GM12872 (cell line): Measurements from ENCODE around the gene PABPC1L.

Experiments
- TF ChIP-seq, protein P1 (sequence below): IDR thresholded peaks from 3 replicates; pipeline ENCODE4 v1.5.1; 2011; ENCODE audit warnings: low read depth, mild to moderate bottlenecking, low read length, moderate library complexity; ENCODE audit not compliant: insufficient read depth

The PABPC1L gene

DNA sequence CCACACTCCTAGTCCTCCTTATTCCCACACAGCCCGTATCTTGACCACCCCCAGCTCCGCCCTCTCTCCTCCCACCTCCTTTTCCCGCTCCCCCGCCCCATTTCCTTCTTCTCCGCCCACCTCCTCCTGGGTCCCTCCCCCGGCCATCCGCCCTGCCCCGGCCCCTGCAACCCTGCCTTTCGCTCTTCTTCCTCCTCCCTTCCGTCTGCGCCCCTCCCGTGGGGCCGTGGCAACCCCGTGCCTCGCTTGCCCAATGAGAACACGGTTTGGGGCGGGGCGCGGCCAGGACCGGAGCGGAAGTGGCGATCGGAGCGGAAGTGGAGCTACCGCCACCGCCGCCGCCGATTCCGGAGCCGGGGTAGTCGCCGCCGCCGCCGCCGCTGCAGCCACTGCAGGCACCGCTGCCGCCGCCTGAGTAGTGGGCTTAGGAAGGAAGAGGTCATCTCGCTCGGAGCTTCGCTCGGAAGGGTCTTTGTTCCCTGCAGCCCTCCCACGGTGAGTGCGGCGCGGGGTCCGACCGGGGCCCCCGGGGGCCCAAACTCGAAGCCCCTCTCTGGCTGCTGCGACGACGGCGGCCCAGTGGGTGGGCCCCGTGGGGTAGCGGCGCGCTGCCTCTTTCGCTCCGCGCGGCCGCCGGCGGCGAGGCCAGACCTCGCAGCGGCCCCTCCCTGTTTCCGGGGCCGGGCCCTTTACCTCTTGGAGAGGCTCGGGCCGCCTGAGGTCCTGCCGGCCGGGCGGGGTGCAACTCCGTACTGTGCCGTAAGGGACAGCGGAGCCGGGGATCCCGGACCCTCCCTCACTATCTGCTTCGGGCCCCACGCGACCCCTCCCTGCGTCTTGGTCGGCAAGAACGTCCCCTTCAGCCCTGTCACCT lies 24.2 kb upstream of the PABPC1L start, which contains the start of gene YWHAB:
YWHAB (plus strand) TSS at position 314 of the 874 bp plus-strand sequence. CDS start 15,829 bp downstream, outside the sequence.
- TF ChIP-seq, protein P1, sequence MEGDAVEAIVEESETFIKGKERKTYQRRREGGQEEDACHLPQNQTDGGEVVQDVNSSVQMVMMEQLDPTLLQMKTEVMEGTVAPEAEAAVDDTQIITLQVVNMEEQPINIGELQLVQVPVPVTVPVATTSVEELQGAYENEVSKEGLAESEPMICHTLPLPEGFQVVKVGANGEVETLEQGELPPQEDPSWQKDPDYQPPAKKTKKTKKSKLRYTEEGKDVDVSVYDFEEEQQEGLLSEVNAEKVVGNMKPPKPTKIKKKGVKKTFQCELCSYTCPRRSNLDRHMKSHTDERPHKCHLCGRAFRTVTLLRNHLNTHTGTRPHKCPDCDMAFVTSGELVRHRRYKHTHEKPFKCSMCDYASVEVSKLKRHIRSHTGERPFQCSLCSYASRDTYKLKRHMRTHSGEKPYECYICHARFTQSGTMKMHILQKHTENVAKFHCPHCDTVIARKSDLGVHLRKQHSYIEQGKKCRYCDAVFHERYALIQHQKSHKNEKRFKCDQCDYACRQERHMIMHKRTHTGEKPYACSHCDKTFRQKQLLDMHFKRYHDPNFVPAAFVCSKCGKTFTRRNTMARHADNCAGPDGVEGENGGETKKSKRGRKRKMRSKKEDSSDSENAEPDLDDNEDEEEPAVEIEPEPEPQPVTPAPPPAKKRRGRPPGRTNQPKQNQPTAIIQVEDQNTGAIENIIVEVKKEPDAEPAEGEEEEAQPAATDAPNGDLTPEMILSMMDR: peak; percentile 18; the same call in 1 of the 3 replicates

DNA sequence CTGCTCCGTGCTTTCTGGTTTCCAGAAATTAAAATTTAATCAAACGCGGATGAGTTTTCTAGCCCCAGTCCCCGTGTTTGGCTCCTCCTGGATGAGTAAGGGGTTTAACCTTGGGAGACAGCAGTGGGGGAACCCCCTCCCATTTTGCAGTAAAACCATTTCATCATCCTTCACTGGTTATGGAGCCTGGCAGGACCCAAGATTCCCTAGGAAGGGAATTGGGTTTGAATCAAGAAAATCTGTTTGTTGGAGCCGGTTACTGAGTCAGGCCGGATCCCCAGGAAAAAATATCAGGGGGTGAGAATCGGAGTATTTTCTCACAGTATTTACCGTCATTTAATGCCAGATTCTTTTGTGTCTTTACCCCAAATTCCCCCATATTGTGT lies 23.6 kb upstream of the PABPC1L start:
- TF ChIP-seq, protein P1: no peak

- TF ChIP-seq, protein P1: no peak
Measured at GRCh38 chr20:44886828-44887227, 23.0 kb upstream of the PABPC1L start.

DNA sequence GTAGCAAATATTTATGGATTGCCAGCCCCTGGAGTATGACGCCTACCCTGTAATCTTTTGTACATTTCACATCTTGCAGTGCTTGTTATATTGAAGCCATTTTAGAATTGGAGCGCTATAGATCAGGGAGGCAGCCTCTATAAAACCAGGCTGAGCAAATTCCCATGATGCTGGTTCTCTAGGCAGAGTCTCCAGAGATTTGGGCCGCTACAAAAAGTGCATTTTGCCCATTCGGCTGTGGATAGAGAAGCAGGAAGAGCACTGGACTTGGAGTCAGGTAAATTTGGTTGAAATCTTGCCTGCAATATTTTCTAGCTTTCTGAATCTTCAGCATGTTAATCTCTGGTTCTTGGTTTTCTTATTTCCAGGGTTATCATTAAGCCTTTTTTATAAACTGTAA lies 22.4 kb upstream of the PABPC1L start:
- TF ChIP-seq, protein P1: no peak

DNA sequence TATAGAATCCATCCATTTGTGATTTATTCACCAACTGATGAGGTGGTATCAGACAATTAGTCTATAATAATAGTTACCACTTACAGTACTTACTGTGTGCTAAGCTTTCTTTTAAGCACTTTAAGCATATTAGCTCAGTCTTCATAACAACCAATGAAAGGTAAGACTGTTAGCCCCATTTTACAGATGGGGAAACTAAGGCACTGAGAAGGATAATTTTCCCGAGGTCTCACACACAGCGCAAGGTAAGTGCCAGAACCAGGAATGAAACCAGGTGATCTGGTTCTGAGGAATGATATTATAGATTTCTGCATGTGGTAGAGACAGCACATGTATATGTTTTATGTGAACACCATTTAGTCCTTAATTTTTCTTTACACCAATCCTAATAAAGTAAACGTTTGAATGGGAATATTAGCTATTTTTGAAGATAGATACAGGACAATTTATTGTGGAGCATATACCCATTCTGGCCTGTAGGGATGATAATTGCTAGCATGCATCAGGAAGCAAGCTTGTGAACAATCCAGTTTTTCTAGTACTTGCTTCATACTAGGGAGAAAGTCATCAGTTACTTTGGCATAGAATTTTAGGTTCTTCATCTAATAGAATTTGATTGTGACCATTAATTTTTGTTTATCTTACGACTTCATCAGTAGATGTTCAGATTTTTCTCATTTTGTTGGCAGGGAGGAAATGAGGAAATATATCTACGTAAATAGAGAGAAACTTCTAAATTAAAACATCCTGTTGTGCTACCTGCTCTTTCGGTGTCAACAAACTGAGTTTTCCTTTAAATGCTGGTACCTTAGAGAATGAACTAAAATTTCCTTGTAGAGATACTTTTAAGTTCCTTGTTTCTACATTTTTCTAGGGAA lies 21.4 kb upstream of the PABPC1L start:
- TF ChIP-seq, protein P1: peak; percentile 33; the same call in 1 of the 3 replicates

DNA sequence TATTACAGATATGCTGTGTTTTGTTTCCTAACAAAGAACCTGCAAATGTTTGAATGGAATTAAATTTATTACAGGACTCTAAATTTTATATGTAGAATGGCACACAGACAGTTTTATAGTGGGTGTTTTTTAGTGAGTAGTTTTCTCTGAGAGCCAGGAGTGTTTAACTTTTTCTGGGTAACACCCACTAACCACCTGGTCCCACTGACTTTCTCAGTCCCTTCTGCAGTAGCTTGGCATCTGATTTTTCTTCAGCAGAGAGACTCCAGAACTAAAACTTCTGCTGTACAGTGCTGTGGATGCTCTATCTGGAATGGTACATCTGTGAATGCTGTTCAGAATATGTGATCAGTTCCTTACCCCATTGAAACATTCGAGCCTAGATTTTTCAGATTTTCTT lies 18.0 kb upstream of the PABPC1L start:
- TF ChIP-seq, protein P1: no peak

GRCh38 chr20:44894959-44895358 lies 14.9 kb upstream of the PABPC1L start:
- TF ChIP-seq, protein P1: no peak
